ENCODE data around the gene UTS2B. TPM values are rescaled to one million over a fixed set of nuclear protein-coding genes. Genes with fewer than 3 reads are reported as not detected.

UTS2B gene
- total RNA-seq, 1 experiment from 2014 or later = 4.7 TPM

- TF ChIP-seq CTCF (conservative IDR thresholded peaks at IDR 0.05; ENCODE audit: low read depth, low read length) = no peak
- no peak for TF ChIP-seq EZH2 (IDR thresholded peaks at IDR 0.05; ENCODE audit: borderline replicate concordance, low read depth, low read length, poor library complexity, severe bottlenecking)
- H3K27ac ChIP-seq (ENCODE audit: low read depth, low read length, poor library complexity, severe bottlenecking) = no peak overlapping the region
- no peak overlapping the region for H3K4me3 ChIP-seq (ENCODE audit: low read depth, low read length, poor library complexity, severe bottlenecking)
- no peaks in the 10 kb centered on the region for H3K9me3 ChIP-seq (ENCODE audit: low read depth, low read length, poor library complexity, severe bottlenecking)
- ChIA-PET CTCF (no interaction called here), POLR2A (ENCODE audit: low non-redundant PET) (no interaction called here)
- no peaks in the 10 kb centered on the region for H3K27me3 ChIP-seq (replicated peaks; ENCODE audit: insufficient read depth, low read depth, low read length, poor library complexity)
- BruUV-seq (replicated peaks) = no TSS peak
- intact Hi-C loops (cut with micrococcal nuclease; ENCODE audit: unreplicated experiment) = loop anchor here (10.0 kb wide), 1 partner anchor 531 kb away; no protein-coding TSS in a partner anchor
- no peak for DNase-seq (ENCODE audit: low spot score)
- peaks cover 15% of the 10 kb centered on the region for H3K4me1 ChIP-seq (ENCODE audit: insufficient read depth, low read length, poor library complexity, severe bottlenecking)
- H3K36me3 ChIP-seq (ENCODE audit: insufficient read depth, low read length, poor library complexity, severe bottlenecking) = no peaks in the 10 kb centered on the region
These were observed 94.7 kb downstream of the UTS2B start for GRCh38 chr3:191235331-191236314.

DNA sequence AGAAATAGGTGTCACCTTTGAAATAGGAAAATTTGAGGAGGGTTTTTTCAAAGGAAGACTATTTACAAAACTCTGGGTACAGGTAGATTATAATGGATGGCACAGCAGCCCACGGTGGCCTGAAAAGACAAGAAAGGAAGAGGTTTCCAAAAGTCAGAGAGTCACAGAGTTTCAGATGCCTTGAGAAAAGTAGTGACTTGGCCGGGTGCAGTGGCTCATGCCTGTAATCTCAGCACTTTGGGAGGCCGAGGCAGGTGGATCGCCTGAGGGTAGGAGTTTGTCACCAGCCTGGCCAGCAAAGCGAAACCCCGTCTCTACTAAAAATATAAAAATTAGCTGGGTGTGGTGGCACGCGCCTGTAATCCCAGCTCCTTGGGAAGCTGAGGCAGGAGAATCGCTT lies 96.1 kb downstream of the UTS2B start:
- Histone ChIP-seq H3K27me3 (replicated peaks; ENCODE audit: insufficient read depth, low read depth, low read length, poor library complexity) (no peaks in the 10 kb centered on the region), H3K4me3 (ENCODE audit: low read depth, low read length, poor library complexity, severe bottlenecking) (no peak overlapping the region), H3K9me3 (ENCODE audit: low read depth, low read length, poor library complexity, severe bottlenecking) (no peaks in the 10 kb centered on the region), H3K4me1 (ENCODE audit: insufficient read depth, low read length, poor library complexity, severe bottlenecking) (peaks cover 3% of the 10 kb centered on the region), H3K27ac (ENCODE audit: low read depth, low read length, poor library complexity, severe bottlenecking) (no peak overlapping the region), H3K36me3 (ENCODE audit: insufficient read depth, low read length, poor library complexity, severe bottlenecking) (no peaks in the 10 kb centered on the region)
- CTCF ChIA-PET = no interaction called here
- TF ChIP-seq CTCF (conservative IDR thresholded peaks at IDR 0.05; ENCODE audit: low read depth, low read length) = no peak
- TF ChIP-seq EZH2 (IDR thresholded peaks at IDR 0.05; ENCODE audit: borderline replicate concordance, low read depth, low read length, poor library complexity, severe bottlenecking) = no peak
- BruUV-seq (replicated peaks) = no TSS peak
- intact Hi-C loops (cut with micrococcal nuclease; ENCODE audit: unreplicated experiment) = loop anchor here (10.0 kb wide), 1 partner anchor 529 kb away; no protein-coding TSS in a partner anchor
- DNase-seq (ENCODE audit: low spot score) = no peak
- POLR2A ChIA-PET (ENCODE audit: low non-redundant PET) = no interaction called here

GRCh38 chr3:191227541-191227940 lies 102.8 kb downstream of the UTS2B start:
- POLR2A ChIA-PET (ENCODE audit: low non-redundant PET) = no interaction called here
- BruUV-seq (replicated peaks) = no TSS peak
- TF ChIP-seq CTCF (conservative IDR thresholded peaks at IDR 0.05; ENCODE audit: low read depth, low read length) (no peak), EZH2 (IDR thresholded peaks at IDR 0.05; ENCODE audit: borderline replicate concordance, low read depth, low read length, poor library complexity, severe bottlenecking) (no peak)
- Histone ChIP-seq H3K4me1 (ENCODE audit: insufficient read depth, low read length, poor library complexity, severe bottlenecking) (no peaks in the 10 kb centered on the region), H3K27me3 (replicated peaks; ENCODE audit: insufficient read depth, low read depth, low read length, poor library complexity) (no peaks in the 10 kb centered on the region), H3K36me3 (ENCODE audit: insufficient read depth, low read length, poor library complexity, severe bottlenecking) (no peaks in the 10 kb centered on the region), H3K9me3 (ENCODE audit: low read depth, low read length, poor library complexity, severe bottlenecking) (no peaks in the 10 kb centered on the region), H3K27ac (ENCODE audit: low read depth, low read length, poor library complexity, severe bottlenecking) (no peak overlapping the region), H3K4me3 (ENCODE audit: low read depth, low read length, poor library complexity, severe bottlenecking) (no peak overlapping the region)
- intact Hi-C loops (cut with micrococcal nuclease; ENCODE audit: unreplicated experiment) = no loop called here
- CTCF ChIA-PET = no interaction called here
- no peak for DNase-seq (ENCODE audit: low spot score)

Data from A673 (cell line).